HCT116 (cell line): ENCODE measurements around the gene GNRH2. TPM values are rescaled to one million over a fixed set of nuclear protein-coding genes. Genes with fewer than 3 reads are reported as not detected.

Experiments
- ATAC-seq: fragments of 200-7000 bp; cut with Tn5 transposase; 2 replicates; pipeline ENCODE4 v1.9.1; 2020; ENCODE audit warnings: mild to moderate bottlenecking, moderate library complexity
- BruUV-seq: library from RNA; stranded (reverse); fragments of 400-500 nt; replicated peaks from 2 replicates; lab custom pipeline; 2021; lab: Mats Ljungman, UMichigan
- CTCF ChIA-PET: fragments of 300-600 bp; sonication (Branson Sonifier 250); formaldehyde crosslinking; loops from one replicate; lab custom pipeline; 2021; ENCODE audit warnings: antibody characterized with exemption; lab: Charles Lee
- POLR2A ChIA-PET: fragments of 300-600, 350-600 bp; sonication (Branson Sonifier 250); formaldehyde crosslinking; loops from one replicate; lab custom pipeline; 2021; ENCODE audit warnings: antibody characterized with exemption; lab: Charles Lee
- RAD21 ChIA-PET, 2 experiments: fragments of 300-600 bp; sonication (Branson Sonifier 250); formaldehyde crosslinking; loops; one replicate each; lab custom pipeline; 2023; ENCODE audit warnings: low total read pairs in 2 of 2; ENCODE audit not compliant: uncharacterized antibody in 2 of 2, unreplicated experiment in 2 of 2, low non-redundant PET in 1 of 2; lab: Charles Lee
- DNase-seq: peaks from one replicate; pipeline ENCODE4 v3.0.0-alpha.2; 2010; ENCODE audit warnings: low read depth, low spot score
- H2AFZ ChIP-seq: fragments of 200-600 bp; shearing (Covaris generic), sonication (generic); 2 replicates; pipeline ENCODE4 v1.6.1; 2017; ENCODE audit warnings: low read depth, mixed run types, mixed read lengths, antibody characterized with exemption, low read length; ENCODE audit not compliant: poor library complexity, severe bottlenecking
- H3K27ac ChIP-seq: 2 replicates; pipeline ENCODE4 v1.5.1; 2012; ENCODE audit warnings: low read depth, low read length
- H3K27me3 ChIP-seq: fragments of 200-600 bp; sonication (generic); 2 replicates; pipeline ENCODE4 v1.6.1; 2016; ENCODE audit warnings: mixed run types, low read length, mixed read lengths; ENCODE audit not compliant: insufficient read depth
- H3K36me3 ChIP-seq, 2 experiments: fragments of 200-500 bp in 1 of 2; fragments of 200-600 bp in 1 of 2; sonication (Bioruptor generic) in 1 of 2; sonication (generic) in 1 of 2; 2 replicates each; pipeline versions ENCODE4 v1.5.1 to v1.6.1; 2014 to 2016; ENCODE audit warnings: low read length in 2 of 2, inconsistent platforms in 1 of 2, mixed read lengths in 1 of 2, mixed run types in 1 of 2; ENCODE audit not compliant: insufficient read depth in 2 of 2, control insufficient read depth in 1 of 2
- H3K4me1 ChIP-seq, 2 experiments: fragments of 200-600 bp in 1 of 2; sonication (generic) in 1 of 2; 2 replicates each; pipeline versions ENCODE4 v1.5.1 to v1.6.1; 2012 to 2017; ENCODE audit warnings: low read length in 2 of 2, inconsistent platforms in 1 of 2, mild to moderate bottlenecking in 1 of 2, mixed read lengths in 1 of 2, mixed run types in 1 of 2, moderate library complexity in 1 of 2; ENCODE audit not compliant: insufficient read depth in 2 of 2, control insufficient read depth in 1 of 2
- H3K4me2 ChIP-seq: fragments of 200-600 bp; sonication (generic); 2 replicates; pipeline ENCODE4 v1.6.1; 2017; ENCODE audit warnings: mixed run types, low read length, mixed read lengths
- H3K4me3 ChIP-seq, 2 experiments: fragments of 200-600 bp in 1 of 2; sonication (generic) in 1 of 2; replicated peaks in 1 of 2; 2 replicates each; pipeline ENCODE4 v1.5.1; 2011 to 2016; ENCODE audit warnings: low read length in 2 of 2, control low read depth in 1 of 2, low read depth in 1 of 2, mild to moderate bottlenecking in 1 of 2, mixed read lengths in 1 of 2, mixed run types in 1 of 2
- H3K79me2 ChIP-seq: fragments of 200-600 bp; sonication (generic); 2 replicates; pipeline ENCODE4 v1.6.1; 2017; ENCODE audit warnings: mild to moderate bottlenecking, mixed run types, low read length, moderate library complexity, mixed read lengths; ENCODE audit not compliant: insufficient read depth
- H3K9ac ChIP-seq: fragments of 200-600 bp; sonication (generic); 2 replicates; pipeline ENCODE4 v1.6.1; 2016; ENCODE audit warnings: low read length, mixed read lengths
- H3K9me2 ChIP-seq: fragments of 200-600 bp; sonication (generic), shearing (Covaris generic); 2 replicates; pipeline ENCODE4 v1.6.1; 2017; ENCODE audit warnings: mixed run types, mild to moderate bottlenecking, moderate library complexity; ENCODE audit not compliant: insufficient read depth
- H3K9me3 ChIP-seq, 2 experiments: fragments of 200-500 bp in 1 of 2; fragments of 200-600 bp in 1 of 2; sonication (Bioruptor generic) in 1 of 2; sonication (generic) in 1 of 2; 2 replicates each; pipeline ENCODE4 v1.6.1; 2014 to 2017; ENCODE audit warnings: low read length in 2 of 2, mixed read lengths in 2 of 2, inconsistent platforms in 1 of 2, low read depth in 1 of 2, mild to moderate bottlenecking in 1 of 2, mixed run types in 1 of 2, moderate library complexity in 1 of 2; ENCODE audit not compliant: control insufficient read depth in 1 of 2, insufficient read depth in 1 of 2
- H4K20me1 ChIP-seq: fragments of 200-600 bp; sonication (generic), shearing (Covaris generic); 2 replicates; pipeline ENCODE4 v1.6.1; 2017; ENCODE audit warnings: mixed run types, mild to moderate bottlenecking, moderate library complexity; ENCODE audit not compliant: insufficient read depth
- CBX3 ChIP-seq: IDR thresholded peaks from 2 replicates; pipeline ENCODE4 v1.6.1; 2012; ENCODE audit warnings: low read depth
- CEBPB ChIP-seq: IDR thresholded peaks from 2 replicates; pipeline ENCODE4 v1.6.1; 2012; ENCODE audit warnings: low read depth
- ELF1 ChIP-seq: IDR thresholded peaks from 2 replicates; pipeline ENCODE4 v1.6.1; 2012; ENCODE audit warnings: low read depth, borderline replicate concordance
- EZH2 ChIP-seq: fragments of 200-600 bp; sonication (generic); IDR thresholded peaks from 2 replicates; pipeline ENCODE4 v1.6.1; 2017; ENCODE audit warnings: antibody characterized with exemption, mixed run types
- FOSL1 ChIP-seq: IDR thresholded peaks from 2 replicates; pipeline ENCODE4 v1.6.1; 2012; ENCODE audit warnings: low read depth
- JUND ChIP-seq: IDR thresholded peaks from 2 replicates; pipeline ENCODE4 v1.6.1; 2012
- POLR2A ChIP-seq: IDR thresholded peaks from 2 replicates; pipeline ENCODE4 v1.7.0; 2011; ENCODE audit warnings: borderline replicate concordance; ENCODE audit not compliant: insufficient read depth, insufficient read length; ENCODE audit errors: extremely low read depth
- POLR2AphosphoS5 ChIP-seq: IDR thresholded peaks from 2 replicates; pipeline ENCODE4 v1.6.1; 2011; ENCODE audit warnings: mild to moderate bottlenecking, low read depth, low read length, moderate library complexity
- RAD21 ChIP-seq: IDR thresholded peaks from 2 replicates; pipeline ENCODE4 v1.6.1; 2012; ENCODE audit warnings: low read depth, mild to moderate bottlenecking
- SIN3A ChIP-seq: IDR thresholded peaks from 2 replicates; pipeline ENCODE4 v1.6.1; 2012; ENCODE audit warnings: low read depth
- SRF ChIP-seq: IDR thresholded peaks from 2 replicates; pipeline ENCODE4 v1.6.1; 2012; ENCODE audit warnings: low read depth
- TCF7L2 ChIP-seq: IDR thresholded peaks from 2 replicates; pipeline ENCODE4 v1.7.0; 2011; ENCODE audit warnings: borderline replicate concordance, inconsistent platforms; ENCODE audit not compliant: insufficient read depth, insufficient read length; ENCODE audit errors: extremely low read depth
- ZFX ChIP-seq: fragments of 450-650 bp; IDR thresholded peaks from 2 replicates; pipeline ENCODE4 v1.6.1; 2017
- ZNF274 ChIP-seq: fragments of 200-500 bp; sonication (Bioruptor generic); IDR thresholded peaks from 2 replicates; pipeline ENCODE4 v1.6.1; 2014; ENCODE audit warnings: mild to moderate bottlenecking, low read depth, low read length, inconsistent platforms
- intact Hi-C: fragments of 100-400 bp; cut with micrococcal nuclease; formaldehyde crosslinking; loops from 2 replicates; pipeline ENCODE4 v1.10.0; 2022
- total RNA-seq: library from RNA; stranded (reverse); gene quantifications from one replicate; pipeline ENCODE4 v1.2.1, GENCODE V29; 2021; ENCODE audit not compliant: unreplicated experiment
- TF ChIP-seq, protein P1 (sequence below): IDR thresholded peaks from 2 replicates; pipeline ENCODE4 v1.6.1; 2012
- TF ChIP-seq, protein P2 (sequence below): IDR thresholded peaks from 2 replicates; pipeline ENCODE4 v1.6.1; 2012
- TF ChIP-seq, protein P3 (sequence below), 3 experiments: fragments of 200-600 bp in 1 of 3; sonication (generic) in 1 of 3; IDR thresholded peaks in 2 of 3; conservative IDR thresholded peaks in 1 of 3; 2 replicates each; pipeline ENCODE4 v1.5.1; 2012 to 2017; ENCODE audit warnings: low read depth in 2 of 3, low read length in 2 of 3, antibody characterized with exemption in 1 of 3, borderline replicate concordance in 1 of 3, control low read depth in 1 of 3, mild to moderate bottlenecking in 1 of 3, mixed read lengths in 1 of 3, mixed run types in 1 of 3, moderate library complexity in 1 of 3; ENCODE audit not compliant: insufficient read depth in 1 of 3
- TF ChIP-seq, protein P4 (sequence below): IDR thresholded peaks from 2 replicates; pipeline ENCODE4 v1.6.1; 2012; ENCODE audit warnings: low read depth

Gene GNRH2
- total RNA-seq, 1 experiment from 2014 or later: 0.32 TPM

- TF ChIP-seq, protein P1, sequence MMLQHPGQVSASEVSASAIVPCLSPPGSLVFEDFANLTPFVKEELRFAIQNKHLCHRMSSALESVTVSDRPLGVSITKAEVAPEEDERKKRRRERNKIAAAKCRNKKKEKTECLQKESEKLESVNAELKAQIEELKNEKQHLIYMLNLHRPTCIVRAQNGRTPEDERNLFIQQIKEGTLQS: no peak
- TF ChIP-seq FOSL1 (no peak), TCF7L2 (no peak), RAD21 (no peak), EZH2 (no peak), JUND (no peak), CBX3 (no peak), POLR2A (no peak), POLR2AphosphoS5 (no peak), ZFX (no peak), ELF1 (no peak), CEBPB (no peak)
- TF ChIP-seq, protein P2, sequence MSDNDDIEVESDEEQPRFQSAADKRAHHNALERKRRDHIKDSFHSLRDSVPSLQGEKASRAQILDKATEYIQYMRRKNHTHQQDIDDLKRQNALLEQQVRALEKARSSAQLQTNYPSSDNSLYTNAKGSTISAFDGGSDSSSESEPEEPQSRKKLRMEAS: no peak
Observed at GRCh38 chr20:3088031-3088430, 44.6 kb downstream of the GNRH2 start (continued).

DNA sequence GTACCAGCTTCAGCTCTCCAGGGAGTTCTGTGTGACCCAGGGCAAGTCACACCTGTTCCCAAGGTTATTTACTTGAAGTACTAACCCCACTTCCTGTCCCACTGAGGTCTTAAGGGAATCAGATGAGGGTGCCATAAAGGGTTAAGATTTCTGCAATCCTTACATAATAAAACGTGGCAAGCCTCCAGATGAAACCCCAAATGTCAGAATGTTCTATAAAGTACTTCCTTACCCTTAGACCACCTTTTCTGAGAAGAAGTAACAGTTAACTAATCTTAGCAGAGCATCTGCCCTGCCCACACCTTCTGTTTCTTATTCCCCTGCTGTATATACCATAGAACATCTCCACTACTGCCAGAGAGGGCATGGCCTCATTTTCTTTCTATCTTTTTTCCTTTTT, 47.1 kb downstream of the GNRH2 start:
- Histone ChIP-seq H3K9me3 (no peaks in the 10 kb centered on the region), H3K36me3 (no peaks in the 10 kb centered on the region), H4K20me1 (no peaks in the 10 kb centered on the region), H2AFZ (no peak overlapping the region), H3K79me2 (no peaks in the 10 kb centered on the region), H3K4me3 (no peak overlapping the region), H3K27ac (no peak overlapping the region)
- no peak; the same call in 1 of the 2 replicates for ATAC-seq
- CTCF ChIA-PET: no interaction called here
- RAD21 ChIA-PET: no interaction called here
- TF ChIP-seq JUND: no peak
- TF ChIP-seq TCF7L2: no peak
- TF ChIP-seq SRF: no peak
- no peak for TF ChIP-seq ZNF274
- TF ChIP-seq, protein P3, sequence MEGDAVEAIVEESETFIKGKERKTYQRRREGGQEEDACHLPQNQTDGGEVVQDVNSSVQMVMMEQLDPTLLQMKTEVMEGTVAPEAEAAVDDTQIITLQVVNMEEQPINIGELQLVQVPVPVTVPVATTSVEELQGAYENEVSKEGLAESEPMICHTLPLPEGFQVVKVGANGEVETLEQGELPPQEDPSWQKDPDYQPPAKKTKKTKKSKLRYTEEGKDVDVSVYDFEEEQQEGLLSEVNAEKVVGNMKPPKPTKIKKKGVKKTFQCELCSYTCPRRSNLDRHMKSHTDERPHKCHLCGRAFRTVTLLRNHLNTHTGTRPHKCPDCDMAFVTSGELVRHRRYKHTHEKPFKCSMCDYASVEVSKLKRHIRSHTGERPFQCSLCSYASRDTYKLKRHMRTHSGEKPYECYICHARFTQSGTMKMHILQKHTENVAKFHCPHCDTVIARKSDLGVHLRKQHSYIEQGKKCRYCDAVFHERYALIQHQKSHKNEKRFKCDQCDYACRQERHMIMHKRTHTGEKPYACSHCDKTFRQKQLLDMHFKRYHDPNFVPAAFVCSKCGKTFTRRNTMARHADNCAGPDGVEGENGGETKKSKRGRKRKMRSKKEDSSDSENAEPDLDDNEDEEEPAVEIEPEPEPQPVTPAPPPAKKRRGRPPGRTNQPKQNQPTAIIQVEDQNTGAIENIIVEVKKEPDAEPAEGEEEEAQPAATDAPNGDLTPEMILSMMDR (IDR thresholded peaks at IDR 0.05 in 2 of 3, conservative IDR thresholded peaks at IDR 0.05 in 1 of 3; ENCODE audit: borderline replicate concordance in 1 of 3, insufficient read depth in 1 of 3, low read depth in 2 of 3, low read length in 2 of 3): no peak
- no peak for TF ChIP-seq SIN3A
- TF ChIP-seq CEBPB: no peak
- no peak for TF ChIP-seq POLR2AphosphoS5
- TF ChIP-seq CBX3: no peak
- TF ChIP-seq ELF1: no peak
- TF ChIP-seq, protein P4, sequence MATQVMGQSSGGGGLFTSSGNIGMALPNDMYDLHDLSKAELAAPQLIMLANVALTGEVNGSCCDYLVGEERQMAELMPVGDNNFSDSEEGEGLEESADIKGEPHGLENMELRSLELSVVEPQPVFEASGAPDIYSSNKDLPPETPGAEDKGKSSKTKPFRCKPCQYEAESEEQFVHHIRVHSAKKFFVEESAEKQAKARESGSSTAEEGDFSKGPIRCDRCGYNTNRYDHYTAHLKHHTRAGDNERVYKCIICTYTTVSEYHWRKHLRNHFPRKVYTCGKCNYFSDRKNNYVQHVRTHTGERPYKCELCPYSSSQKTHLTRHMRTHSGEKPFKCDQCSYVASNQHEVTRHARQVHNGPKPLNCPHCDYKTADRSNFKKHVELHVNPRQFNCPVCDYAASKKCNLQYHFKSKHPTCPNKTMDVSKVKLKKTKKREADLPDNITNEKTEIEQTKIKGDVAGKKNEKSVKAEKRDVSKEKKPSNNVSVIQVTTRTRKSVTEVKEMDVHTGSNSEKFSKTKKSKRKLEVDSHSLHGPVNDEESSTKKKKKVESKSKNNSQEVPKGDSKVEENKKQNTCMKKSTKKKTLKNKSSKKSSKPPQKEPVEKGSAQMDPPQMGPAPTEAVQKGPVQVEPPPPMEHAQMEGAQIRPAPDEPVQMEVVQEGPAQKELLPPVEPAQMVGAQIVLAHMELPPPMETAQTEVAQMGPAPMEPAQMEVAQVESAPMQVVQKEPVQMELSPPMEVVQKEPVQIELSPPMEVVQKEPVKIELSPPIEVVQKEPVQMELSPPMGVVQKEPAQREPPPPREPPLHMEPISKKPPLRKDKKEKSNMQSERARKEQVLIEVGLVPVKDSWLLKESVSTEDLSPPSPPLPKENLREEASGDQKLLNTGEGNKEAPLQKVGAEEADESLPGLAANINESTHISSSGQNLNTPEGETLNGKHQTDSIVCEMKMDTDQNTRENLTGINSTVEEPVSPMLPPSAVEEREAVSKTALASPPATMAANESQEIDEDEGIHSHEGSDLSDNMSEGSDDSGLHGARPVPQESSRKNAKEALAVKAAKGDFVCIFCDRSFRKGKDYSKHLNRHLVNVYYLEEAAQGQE: no peak
- no peak for TF ChIP-seq FOSL1
- TF ChIP-seq, all 23 proteins: peak for 0
- no TSS peak for BruUV-seq
- H3K4me2 ChIP-seq: no peak overlapping the region
- POLR2A ChIA-PET: no interaction called here
- no peak for DNase-seq
- intact Hi-C loops: no loop called here
- H3K9ac ChIP-seq: no peak overlapping the region
- H3K4me1 ChIP-seq: no peaks in the 10 kb centered on the region
- no peaks in the 10 kb centered on the region for H3K9me2 ChIP-seq
- no peaks in the 10 kb centered on the region for H3K27me3 ChIP-seq
